Measurements from ENCODE around the gene ATF3. TPM values are rescaled to one million over a fixed set of nuclear protein-coding genes. Genes with fewer than 3 reads are reported as not detected.

The ATF3 gene
- total RNA-seq, 1 experiment from 2014 or later, result 10.2 TPM

DNA sequence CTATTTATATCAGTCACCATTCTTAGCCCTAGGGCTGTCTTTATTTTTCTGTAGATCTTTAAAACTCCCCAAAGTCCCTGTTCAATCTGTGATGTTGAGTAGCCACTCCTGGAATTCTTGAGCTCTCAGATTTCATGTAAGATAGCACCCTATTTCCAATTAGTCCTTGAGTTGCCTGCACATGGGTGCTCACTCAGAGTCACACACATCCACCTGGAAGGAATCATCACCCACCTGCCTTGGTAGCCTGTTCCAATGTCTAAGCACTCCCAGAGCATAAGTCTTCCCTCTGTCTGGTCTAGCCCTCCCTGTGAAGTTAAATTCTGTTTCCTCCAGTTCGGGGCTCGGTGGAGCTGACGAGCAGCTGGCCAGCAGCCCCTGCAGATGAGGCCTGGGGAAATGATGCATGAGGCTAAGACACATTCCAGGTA, 14.7 kb upstream of the ATF3 start:
- peak; percentile 37 to 65 for DNase-seq
- peaks cover 22% of the 10 kb centered on the region for H3K4me1 ChIP-seq (replicated peaks; ENCODE audit: insufficient read depth)
- no peaks in the 10 kb centered on the region for H4K20me1 ChIP-seq (ENCODE audit: insufficient read depth)
- H3K79me2 ChIP-seq (ENCODE audit: low read depth), result no peaks in the 10 kb centered on the region
- intact Hi-C loops (cut with micrococcal nuclease; ENCODE audit: unreplicated experiment), result loop anchor here (10.0 kb wide), 1 partner anchor 859 kb away; no protein-coding TSS in a partner anchor
- no peaks in the 10 kb centered on the region for H3K36me3 ChIP-seq (ENCODE audit: low read depth)
- BruUV-seq (replicated peaks), result no TSS peak
- H2AFZ ChIP-seq, result no peak overlapping the region
- no peaks in the 10 kb centered on the region for H3K9me3 ChIP-seq (ENCODE audit: insufficient read depth, low read depth)
- TF ChIP-seq, protein P1, sequence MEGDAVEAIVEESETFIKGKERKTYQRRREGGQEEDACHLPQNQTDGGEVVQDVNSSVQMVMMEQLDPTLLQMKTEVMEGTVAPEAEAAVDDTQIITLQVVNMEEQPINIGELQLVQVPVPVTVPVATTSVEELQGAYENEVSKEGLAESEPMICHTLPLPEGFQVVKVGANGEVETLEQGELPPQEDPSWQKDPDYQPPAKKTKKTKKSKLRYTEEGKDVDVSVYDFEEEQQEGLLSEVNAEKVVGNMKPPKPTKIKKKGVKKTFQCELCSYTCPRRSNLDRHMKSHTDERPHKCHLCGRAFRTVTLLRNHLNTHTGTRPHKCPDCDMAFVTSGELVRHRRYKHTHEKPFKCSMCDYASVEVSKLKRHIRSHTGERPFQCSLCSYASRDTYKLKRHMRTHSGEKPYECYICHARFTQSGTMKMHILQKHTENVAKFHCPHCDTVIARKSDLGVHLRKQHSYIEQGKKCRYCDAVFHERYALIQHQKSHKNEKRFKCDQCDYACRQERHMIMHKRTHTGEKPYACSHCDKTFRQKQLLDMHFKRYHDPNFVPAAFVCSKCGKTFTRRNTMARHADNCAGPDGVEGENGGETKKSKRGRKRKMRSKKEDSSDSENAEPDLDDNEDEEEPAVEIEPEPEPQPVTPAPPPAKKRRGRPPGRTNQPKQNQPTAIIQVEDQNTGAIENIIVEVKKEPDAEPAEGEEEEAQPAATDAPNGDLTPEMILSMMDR (conservative IDR thresholded peaks at IDR 0.05), result no peak
- TF ChIP-seq EZH2 (IDR thresholded peaks at IDR 0.05; ENCODE audit: low read depth), result no peak
- H3K9me2 ChIP-seq (ENCODE audit: insufficient read depth), result no peaks in the 10 kb centered on the region
- CTCF ChIA-PET, result interaction anchor here (0.7 kb wide), 1 partner anchor 264 kb away, joined by 6 read pairs; no protein-coding TSS in a partner anchor
- H3K27ac ChIP-seq, result no peak overlapping the region
- no peak overlapping the region for H3K4me2 ChIP-seq
- no peak overlapping the region for H3K4me3 ChIP-seq
- POLR2A ChIA-PET (ENCODE audit: unreplicated experiment), result interaction anchor here (0.6 kb wide), 1 partner anchor 117 kb away, joined by 5 read pairs; no protein-coding TSS in a partner anchor
- 0 out of 2 replicates have a peak, but pooled peaks cover 3% of the 10 kb centered on the region for H3K27me3 ChIP-seq (ENCODE audit: insufficient read depth, low read depth)
- H3F3A ChIP-seq (ENCODE audit: insufficient read depth, low read depth), result peaks cover 22% of the 10 kb centered on the region

DNA sequence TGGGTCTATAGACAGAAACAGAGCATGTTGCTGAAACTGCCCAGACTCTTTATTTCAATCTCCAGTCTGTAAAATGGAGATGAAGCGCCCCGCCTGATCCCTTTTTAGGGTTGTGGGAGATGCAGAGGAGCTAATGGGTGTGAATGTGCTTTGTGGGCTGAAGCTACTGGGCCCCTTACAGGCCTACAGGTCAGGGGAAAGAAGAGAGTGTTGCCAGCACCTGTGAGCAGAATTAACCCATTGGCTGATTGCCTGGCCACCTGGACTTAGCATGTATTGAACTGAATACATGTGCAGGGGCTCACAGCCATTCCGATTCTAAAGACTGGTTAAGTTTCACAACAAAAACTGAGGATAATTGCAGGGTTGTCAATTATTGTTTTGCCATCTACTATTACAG, 13.9 kb upstream of the ATF3 start:
- CTCF ChIA-PET, result no interaction called here

DNA sequence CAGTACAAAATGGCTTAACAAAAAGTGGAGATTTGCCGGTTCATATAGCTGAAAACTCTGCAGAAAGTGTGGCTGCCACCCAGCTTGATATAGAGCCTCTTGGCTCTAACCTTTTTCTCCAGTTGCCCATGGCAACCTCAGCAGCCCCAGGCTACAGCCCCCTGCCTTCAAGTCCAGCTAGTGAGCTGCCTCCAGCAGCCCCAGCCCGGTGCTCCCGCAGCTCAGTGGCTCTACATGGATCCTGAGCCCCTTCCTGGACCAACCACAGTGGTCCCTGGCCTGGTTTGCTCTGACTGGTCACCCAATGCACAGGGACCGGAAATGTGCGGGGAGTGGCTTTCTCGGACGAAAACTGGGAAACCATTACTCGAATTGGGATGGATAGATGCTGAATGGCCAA, 13.3 kb upstream of the ATF3 start:
- TSS peak; percentile 99 for BruUV-seq (replicated peaks)
- POLR2A ChIA-PET (ENCODE audit: unreplicated experiment), result no interaction called here
- H2AFZ ChIP-seq, result no peak overlapping the region

More for the DNA sequence above, 13.9 kb upstream of the ATF3 start:
- Histone ChIP-seq H3K9me3 (ENCODE audit: insufficient read depth, low read depth) (no peaks in the 10 kb centered on the region), H2AFZ (no peak overlapping the region), H3K9me2 (ENCODE audit: insufficient read depth) (no peaks in the 10 kb centered on the region), H3F3A (ENCODE audit: insufficient read depth, low read depth) (peaks cover 22% of the 10 kb centered on the region), H3K4me2 (no peak overlapping the region), H4K20me1 (ENCODE audit: insufficient read depth) (no peaks in the 10 kb centered on the region), H3K27ac (no peak overlapping the region), H3K79me2 (ENCODE audit: low read depth) (no peaks in the 10 kb centered on the region), H3K27me3 (ENCODE audit: insufficient read depth, low read depth) (0 out of 2 replicates have a peak, but pooled peaks cover 6% of the 10 kb centered on the region), H3K4me3 (no peak overlapping the region), H3K4me1 (replicated peaks; ENCODE audit: insufficient read depth) (peaks cover 22% of the 10 kb centered on the region), H3K36me3 (ENCODE audit: low read depth) (no peaks in the 10 kb centered on the region)
- BruUV-seq (replicated peaks), result no TSS peak
- intact Hi-C loops (cut with micrococcal nuclease; ENCODE audit: unreplicated experiment), result loop anchor here (10.0 kb wide), 1 partner anchor 860 kb away; no protein-coding TSS in a partner anchor
- TF ChIP-seq, protein P1 (conservative IDR thresholded peaks at IDR 0.05), result no peak
- no peak for TF ChIP-seq EZH2 (IDR thresholded peaks at IDR 0.05; ENCODE audit: low read depth)
- POLR2A ChIA-PET (ENCODE audit: unreplicated experiment), result no interaction called here
- DNase-seq, result no peak

More for the DNA sequence above, 13.3 kb upstream of the ATF3 start:
- no peaks in the 10 kb centered on the region for H3K9me3 ChIP-seq (ENCODE audit: insufficient read depth, low read depth)
- H3K9me2 ChIP-seq (ENCODE audit: insufficient read depth), result no peaks in the 10 kb centered on the region
- peaks cover 24% of the 10 kb centered on the region for H3F3A ChIP-seq (ENCODE audit: insufficient read depth, low read depth)
- no peaks in the 10 kb centered on the region for H3K79me2 ChIP-seq (ENCODE audit: low read depth)
- H3K4me3 ChIP-seq, result no peak overlapping the region
- intact Hi-C loops (cut with micrococcal nuclease; ENCODE audit: unreplicated experiment), result loop anchor here (10.0 kb wide), 1 partner anchor 860 kb away; no protein-coding TSS in a partner anchor
- H3K27ac ChIP-seq, result peak overlapping the region; percentile 84
- peaks cover 23% of the 10 kb centered on the region for H3K4me1 ChIP-seq (replicated peaks; ENCODE audit: insufficient read depth)
- H3K4me2 ChIP-seq, result peak overlapping the region; percentile 62
- TF ChIP-seq, protein P1 (conservative IDR thresholded peaks at IDR 0.05), result no peak
- CTCF ChIA-PET, result interaction anchor here (0.6 kb wide), 1 partner anchor 133 kb away, joined by 3 read pairs; no protein-coding TSS in a partner anchor
- DNase-seq, result no peak
- no peaks in the 10 kb centered on the region for H3K36me3 ChIP-seq (ENCODE audit: low read depth)
- H4K20me1 ChIP-seq (ENCODE audit: insufficient read depth), result no peaks in the 10 kb centered on the region
- H3K27me3 ChIP-seq (ENCODE audit: insufficient read depth, low read depth), result 0 out of 2 replicates have a peak, but pooled peaks cover 12% of the 10 kb centered on the region
